Epithelial cell of prostate (primary cell): ENCODE measurements around the gene CD14.
"Not testable (repeated sequence)": the region's sequence is repeated elsewhere in the genome, so short reads cannot be mapped to it uniquely, and the experiment has no call there.

Experiments
- DNase-seq: peaks from one replicate; pipeline ENCODE4 v3.0.0-alpha.2; 2011; ENCODE audit warnings: low read depth, low spot score
- H3K27ac ChIP-seq: fragments of 450-650 bp; 2 replicates; pipeline ENCODE4 v1.5.1; 2017; ENCODE audit warnings: mild to moderate bottlenecking

CD14 gene

DNA sequence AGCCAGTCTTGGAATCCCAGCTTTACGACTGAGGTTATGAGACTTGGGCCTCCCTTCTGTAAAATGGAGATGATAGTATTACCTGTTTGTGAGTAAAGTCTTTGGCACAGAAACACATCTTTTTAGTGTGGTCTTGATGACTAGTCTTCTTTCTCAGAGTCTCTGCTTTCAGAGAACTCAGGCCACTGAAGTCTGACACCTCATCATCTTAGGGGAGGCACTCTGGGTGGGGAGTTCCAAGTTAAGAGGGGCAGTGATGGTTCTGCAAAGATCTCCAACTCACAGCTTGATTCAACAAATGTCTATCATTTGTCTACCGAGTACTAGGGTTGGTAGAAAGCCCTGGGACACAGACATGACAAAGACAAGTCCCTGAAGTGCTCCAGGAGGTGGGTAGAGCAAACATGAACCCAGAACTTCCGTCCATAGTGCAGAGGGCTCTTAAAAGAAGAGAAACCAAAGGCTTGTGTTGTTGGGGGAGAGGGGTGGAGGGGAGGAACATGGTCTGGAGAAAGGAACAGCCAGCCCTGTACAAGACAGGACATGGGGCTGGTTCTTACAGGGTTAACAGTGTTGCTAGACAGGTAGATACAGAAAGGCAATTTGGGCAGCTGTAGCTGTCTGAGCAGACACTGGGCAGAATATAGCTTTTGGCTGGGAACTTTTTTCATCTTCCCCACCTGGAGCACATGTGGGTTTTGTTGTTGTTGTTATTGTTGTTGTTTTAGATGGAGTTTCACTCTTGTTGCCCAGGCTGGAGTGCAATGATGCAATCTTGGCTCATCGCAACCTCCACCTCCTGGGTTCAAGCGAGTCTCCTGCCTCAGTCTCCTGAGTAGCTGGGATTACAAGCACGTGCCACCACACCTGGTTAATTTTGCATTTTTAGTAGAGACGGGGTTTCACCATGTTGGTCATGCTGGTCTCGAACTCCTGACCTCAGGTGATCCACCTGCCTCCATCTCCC lies 2.6 kb upstream of the CD14 start:
- no peak overlapping the region for H3K27ac ChIP-seq
- no peak for DNase-seq

GRCh38 chr5:140634103-140634502 lies 1.1 kb upstream of the CD14 start:
- no peak overlapping the region for H3K27ac ChIP-seq
- DNase-seq: no peak

DNA sequence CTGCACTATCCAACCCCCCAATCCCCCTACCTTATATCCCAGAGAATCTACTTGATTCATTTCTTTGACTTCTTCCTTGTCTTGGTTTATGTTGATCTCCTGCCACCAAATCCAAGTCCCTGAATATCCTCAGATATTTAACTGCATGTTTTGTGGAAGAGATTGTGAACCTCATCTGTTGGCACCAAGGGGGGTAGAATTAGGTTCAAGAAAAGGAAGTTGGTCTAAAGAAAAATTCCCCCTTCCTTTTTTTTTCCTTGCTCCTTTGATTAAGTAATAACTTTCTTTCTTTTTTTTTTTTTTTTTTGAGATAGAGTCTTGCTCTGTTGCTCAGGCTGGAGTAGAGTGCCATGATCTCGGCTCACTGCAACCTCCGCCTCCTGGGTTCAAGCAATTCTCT lies 526 bp upstream of the CD14 start:
- no peak overlapping the region for H3K27ac ChIP-seq
- DNase-seq: no peak

GRCh38 chr5:140632366-140633020 lies 482 bp downstream of the CD14 start:
- no peak for DNase-seq
- no peak overlapping the region for H3K27ac ChIP-seq

- H3K27ac ChIP-seq: no peak overlapping the region
- DNase-seq: no peak
Observed at GRCh38 chr5:140631831-140632365, 1.1 kb downstream of the CD14 start.

DNA sequence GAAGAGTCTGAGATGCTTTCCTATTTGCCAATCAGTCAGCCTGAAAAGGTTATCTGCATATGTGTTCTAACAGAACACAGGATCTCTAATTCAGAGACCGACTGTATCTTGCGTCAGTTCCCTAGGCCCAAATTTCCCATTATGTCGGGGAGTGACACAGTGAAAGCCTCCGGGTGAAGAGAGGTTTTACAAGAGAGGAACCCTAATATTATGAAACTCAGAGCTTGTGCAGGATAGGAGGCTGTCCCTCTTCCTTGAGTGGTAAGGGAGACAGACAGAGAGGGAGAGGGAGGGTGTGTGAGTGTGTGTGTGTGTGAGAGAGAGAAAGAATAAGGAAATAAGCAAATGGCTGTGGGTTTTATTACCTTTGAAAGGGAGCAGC lies 1.9 kb downstream of the CD14 start:
- no peak for DNase-seq
- no peak overlapping the region for H3K27ac ChIP-seq

GRCh38 chr5:140630292-140631035 lies 2.5 kb downstream of the CD14 start:
- peak overlapping the region; percentile 4 for H3K27ac ChIP-seq
- no peak for DNase-seq

DNA sequence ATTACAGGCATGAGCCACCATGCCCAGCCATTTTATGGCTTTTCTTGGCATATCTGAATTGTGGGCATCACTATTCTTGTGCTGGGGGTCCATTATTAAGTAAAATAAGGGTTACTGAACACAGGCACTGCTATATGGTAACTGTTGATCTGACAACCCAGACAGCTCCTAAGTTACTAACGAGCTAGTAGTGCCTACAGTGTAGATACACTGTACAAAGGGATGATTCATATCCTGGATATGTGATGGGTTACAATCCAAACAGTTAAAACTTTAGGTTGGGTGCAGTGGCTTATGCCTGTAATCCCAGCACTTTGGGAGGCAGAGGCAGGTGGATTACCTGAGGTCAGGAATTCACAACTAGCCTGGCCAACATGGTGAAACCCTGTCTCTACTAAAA lies 4.3 kb downstream of the CD14 start:
- no peak for DNase-seq
- no peak overlapping the region for H3K27ac ChIP-seq

- H3K27ac ChIP-seq: no peak overlapping the region
Observed at GRCh38 chr5:140627972-140628371, 5.0 kb downstream of the CD14 start.

GRCh38 chr5:140624886-140625285 lies 8.1 kb downstream of the CD14 start:
- DNase-seq, H3K27ac ChIP-seq: not testable (repeated sequence)

More at GRCh38 chr5:140627972-140628371, 5.0 kb downstream of the CD14 start:
- DNase-seq: no peak

- H3K27ac ChIP-seq, DNase-seq: not testable (repeated sequence)
Observed at GRCh38 chr5:140623061-140623460, 9.9 kb downstream of the CD14 start.

DNA sequence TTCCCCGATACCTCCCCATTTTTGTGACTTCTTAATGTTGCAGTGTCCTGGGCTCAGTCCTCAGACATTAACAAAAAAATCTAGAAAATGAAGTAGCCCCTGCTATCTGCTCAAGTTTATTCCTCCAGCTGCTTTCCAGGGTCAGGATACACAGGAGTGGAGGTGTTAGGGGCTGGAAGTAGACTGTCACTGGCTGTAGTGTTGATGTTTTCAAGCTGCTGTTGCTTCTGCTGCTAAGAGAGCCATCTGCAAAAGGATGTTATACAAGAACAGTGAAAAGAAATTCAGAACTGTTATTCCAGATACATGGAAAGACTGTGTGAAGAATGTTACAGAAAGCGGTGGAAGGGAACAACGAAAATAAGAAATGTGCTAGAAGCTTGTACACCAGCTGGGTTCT lies 10.7 kb downstream of the CD14 start:
- DNase-seq: no peak
- no peak overlapping the region for H3K27ac ChIP-seq

- no peak overlapping the region for H3K27ac ChIP-seq
- no peak for DNase-seq
Observed at GRCh38 chr5:140611020-140611521, 21.9 kb downstream of the CD14 start.

DNA sequence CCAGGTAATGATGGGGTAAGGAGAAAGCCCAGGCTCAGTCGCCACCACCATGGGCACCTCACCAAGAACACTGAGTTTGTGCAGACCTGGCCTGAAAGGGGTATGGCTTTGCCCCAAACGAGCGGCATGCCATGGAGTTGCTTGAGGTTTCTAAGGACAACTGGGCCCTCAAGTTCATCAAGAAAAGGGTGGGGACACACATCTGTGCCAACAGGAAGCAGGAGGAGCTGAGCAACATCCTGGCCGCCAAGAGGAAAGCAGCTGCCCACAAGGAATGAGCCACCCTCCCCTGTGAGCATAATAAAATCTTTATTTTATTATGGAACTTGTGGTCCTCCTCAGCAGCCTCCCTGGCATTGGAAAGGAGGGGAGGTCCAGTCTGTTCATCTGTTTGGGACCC lies 23.8 kb downstream of the CD14 start:
- peak; percentile 51 for DNase-seq
- H3K27ac ChIP-seq: peak overlapping the region; percentile 57

DNA sequence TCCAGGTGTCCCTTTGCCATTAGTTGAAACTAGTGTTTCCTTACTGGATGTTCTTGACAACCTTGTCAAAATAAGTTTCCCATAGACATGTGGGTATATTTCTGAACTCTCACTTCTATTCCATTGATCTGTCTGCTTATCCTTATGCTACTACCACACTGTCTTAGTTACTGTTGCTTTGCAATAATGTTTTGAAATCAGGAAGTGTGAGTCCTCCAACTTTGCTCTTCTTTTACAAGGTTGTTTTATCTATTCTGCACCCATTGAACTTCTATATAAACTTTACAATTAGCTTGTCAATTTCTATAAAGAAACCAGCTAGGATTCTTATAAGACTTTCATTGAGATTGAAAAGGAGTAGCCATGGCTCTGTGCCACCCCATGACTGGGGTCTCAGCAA lies 24.3 kb downstream of the CD14 start:
- H3K27ac ChIP-seq: peak overlapping the region; percentile 57

DNA sequence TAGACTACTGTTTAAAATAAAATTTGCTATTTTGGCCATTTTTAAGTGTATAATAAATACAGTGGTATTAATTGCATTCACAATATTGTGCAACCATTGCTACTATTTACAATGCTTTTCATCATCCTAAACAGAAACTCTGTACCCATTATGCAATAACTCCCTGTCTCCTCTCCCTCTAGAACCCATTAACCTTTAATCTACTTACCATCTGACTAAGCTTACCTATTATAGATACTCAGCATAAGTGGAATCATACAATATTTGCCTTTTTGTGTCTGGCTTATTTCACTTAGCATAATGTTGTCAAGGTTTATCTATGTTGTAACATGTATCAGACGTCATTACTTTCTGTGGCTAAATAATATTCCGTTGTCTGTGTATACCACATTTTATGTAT lies 25.9 kb downstream of the CD14 start:
- DNase-seq: no peak
- H3K27ac ChIP-seq: peak overlapping the region; percentile 68

More for the DNA sequence above, 24.3 kb downstream of the CD14 start:
- no peak for DNase-seq

DNA sequence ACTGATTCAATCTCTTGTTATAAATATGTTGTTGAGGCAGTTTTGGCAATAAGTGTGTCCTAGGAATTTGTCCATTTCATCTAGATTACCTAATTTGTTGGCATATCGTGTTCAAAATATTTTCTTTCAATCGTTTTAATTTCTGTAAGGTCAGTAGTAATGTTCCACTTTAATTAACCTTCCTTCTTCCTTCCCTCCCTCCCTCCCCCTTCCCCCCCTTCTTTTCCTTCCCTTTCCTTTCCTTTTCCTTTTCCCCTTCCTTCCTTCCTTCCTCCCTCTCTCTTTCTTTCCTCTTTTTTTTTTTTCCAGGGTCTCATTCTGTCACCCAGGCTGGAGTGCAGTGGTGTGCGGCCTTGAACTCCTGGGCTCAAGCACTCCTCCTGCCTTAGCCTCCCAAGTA lies 27.1 kb downstream of the CD14 start:
- no peak overlapping the region for H3K27ac ChIP-seq
- no peak for DNase-seq

DNA sequence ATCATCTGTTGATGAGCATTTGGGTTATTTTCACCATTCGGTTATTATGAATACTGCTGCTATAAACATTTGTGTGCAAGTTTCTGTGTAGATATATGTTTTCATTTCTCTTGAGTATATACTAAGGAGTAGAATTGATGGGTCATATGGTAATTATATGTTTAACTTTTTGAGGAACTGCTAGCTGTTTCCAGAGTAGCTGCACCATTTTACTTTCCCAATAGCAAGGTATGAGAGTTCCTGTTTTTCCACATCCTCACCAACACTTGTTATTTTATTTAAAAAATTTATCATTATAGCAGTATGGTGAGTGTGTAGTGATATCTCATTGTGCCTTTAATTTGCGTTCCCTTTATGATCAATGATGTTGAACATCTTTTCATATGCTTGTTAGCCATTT lies 29.2 kb downstream of the CD14 start:
- H3K27ac ChIP-seq: peak overlapping the region; percentile 65
- DNase-seq: no peak

DNA sequence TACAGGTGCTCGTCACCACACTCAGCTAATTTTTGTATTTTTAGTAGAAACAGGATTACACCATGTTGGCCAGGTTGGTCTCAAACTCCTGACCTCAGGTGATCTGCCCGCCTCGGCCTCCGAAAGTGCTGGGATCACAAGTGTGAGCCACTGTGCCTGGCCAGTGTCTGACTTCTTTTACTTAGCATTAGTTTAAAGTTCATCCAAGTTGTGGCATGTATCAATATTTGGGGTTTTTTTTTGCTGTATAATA lies 29.6 kb downstream of the CD14 start:
- DNase-seq: not testable (repeated sequence)

GRCh38 chr5:140602147-140602546 lies 30.8 kb downstream of the CD14 start:
- no peak for DNase-seq
- H3K27ac ChIP-seq: peak overlapping the region; percentile 65

More for the DNA sequence above, 29.6 kb downstream of the CD14 start:
- H3K27ac ChIP-seq: peak overlapping the region; percentile 65

DNA sequence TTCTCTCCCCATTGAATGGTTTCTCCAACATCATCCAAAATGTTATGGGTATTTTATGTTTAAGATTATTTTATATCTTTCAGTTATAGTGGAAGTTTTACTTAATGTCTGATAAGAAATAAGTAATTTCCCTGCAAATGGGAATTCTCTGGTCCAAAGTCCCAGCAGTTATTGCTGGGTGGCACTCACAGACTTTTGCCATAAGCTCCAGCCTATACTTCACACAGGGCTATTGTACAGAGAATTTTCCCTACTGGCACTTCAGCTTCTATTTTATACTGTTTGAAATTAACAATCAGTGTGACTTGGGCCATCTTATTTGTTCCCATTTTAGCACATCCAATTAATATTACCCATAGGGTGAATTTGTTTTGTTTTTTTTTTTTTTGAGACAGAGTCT lies 32.9 kb downstream of the CD14 start:
- no peak overlapping the region for H3K27ac ChIP-seq

More for the DNA sequence above, 32.9 kb downstream of the CD14 start:
- no peak for DNase-seq
